Stimulated activated CD4-positive, alpha-beta T cell treated with anti-CD3 and anti-CD28 coated beads, Interleukin-15, amount 100 ng/mL, for 48 hours (primary cell): ENCODE measurements around the gene RAB6A.

ENCODE experiments used
- DNase-seq, 2 donors: peaks; one replicate each; pipeline ENCODE4 v3.0.0-alpha.2; 2020; ENCODE audit warnings: low read depth in 2 of 2

The RAB6A gene

DNA sequence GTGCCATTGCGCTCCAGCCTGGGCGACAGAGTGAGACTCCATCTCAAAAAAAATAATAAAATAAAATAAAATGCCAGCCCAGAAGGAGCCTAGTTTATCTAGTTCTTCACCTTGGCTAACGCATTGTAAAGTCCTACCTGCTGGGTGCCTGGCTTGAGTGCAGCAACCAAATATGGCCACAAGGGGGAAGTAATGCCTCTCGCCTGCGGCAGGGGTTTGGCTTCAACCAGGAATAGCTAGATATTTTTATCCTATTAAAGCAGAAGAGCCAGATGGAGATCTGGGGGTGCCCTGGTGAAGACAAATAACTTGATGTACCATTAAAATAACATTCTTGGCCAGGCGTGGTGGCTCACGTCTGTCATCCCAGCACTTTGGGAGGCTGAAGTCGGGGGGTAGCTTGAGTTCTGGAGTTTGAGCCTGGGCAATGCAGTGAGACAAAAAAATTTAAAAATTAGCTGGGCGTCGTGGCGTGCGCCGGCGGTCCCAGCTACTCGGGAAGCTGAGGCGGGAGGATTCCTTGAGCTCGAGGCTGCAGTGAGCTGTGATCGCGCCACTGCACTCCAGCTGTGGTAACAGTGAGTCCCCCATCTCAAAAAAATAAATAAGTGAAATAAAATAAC lies 135.1 kb downstream of the RAB6A start:
- peak; percentile 30 to 60 for DNase-seq
